ENCODE data around the gene DENND1C. TPM values are rescaled to one million over a fixed set of nuclear protein-coding genes. Genes with fewer than 3 reads are reported as not detected.
A peak's percentile ranks its signal among the peaks of the same experiment; 100 is the strongest.

DENND1C gene, protein sequence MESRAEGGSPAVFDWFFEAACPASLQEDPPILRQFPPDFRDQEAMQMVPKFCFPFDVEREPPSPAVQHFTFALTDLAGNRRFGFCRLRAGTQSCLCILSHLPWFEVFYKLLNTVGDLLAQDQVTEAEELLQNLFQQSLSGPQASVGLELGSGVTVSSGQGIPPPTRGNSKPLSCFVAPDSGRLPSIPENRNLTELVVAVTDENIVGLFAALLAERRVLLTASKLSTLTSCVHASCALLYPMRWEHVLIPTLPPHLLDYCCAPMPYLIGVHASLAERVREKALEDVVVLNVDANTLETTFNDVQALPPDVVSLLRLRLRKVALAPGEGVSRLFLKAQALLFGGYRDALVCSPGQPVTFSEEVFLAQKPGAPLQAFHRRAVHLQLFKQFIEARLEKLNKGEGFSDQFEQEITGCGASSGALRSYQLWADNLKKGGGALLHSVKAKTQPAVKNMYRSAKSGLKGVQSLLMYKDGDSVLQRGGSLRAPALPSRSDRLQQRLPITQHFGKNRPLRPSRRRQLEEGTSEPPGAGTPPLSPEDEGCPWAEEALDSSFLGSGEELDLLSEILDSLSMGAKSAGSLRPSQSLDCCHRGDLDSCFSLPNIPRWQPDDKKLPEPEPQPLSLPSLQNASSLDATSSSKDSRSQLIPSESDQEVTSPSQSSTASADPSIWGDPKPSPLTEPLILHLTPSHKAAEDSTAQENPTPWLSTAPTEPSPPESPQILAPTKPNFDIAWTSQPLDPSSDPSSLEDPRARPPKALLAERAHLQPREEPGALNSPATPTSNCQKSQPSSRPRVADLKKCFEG
- 125 TPM for total RNA-seq
- polyA plus RNA-seq = 10 to 100 TPM; 36.9 to 42.4 (median 41.4) TPM

- Mint-ChIP-seq H3K27me3 (no peaks in the 10 kb centered on the region), H3K9me3 (no peaks in the 10 kb centered on the region), H3K4me3 (peak within 1 kb of the TSS; percentile 95 to 100 (median 98)), H3K36me3 (peaks cover 4% of the 10 kb centered on the region), H3K27ac (peak within 1 kb of the TSS; percentile 92 to 99 (median 99)), H3K4me1 (peaks cover 0 to 44% (median 23%) of the 10 kb centered on the region in 4 donors)
- Histone ChIP-seq H3K9me3 (ENCODE audit: control insufficient read depth in 2 of 2, low read length in 2 of 2) (no peaks in the 10 kb centered on the region), H3K27ac (ENCODE audit: insufficient read depth, low read length, poor library complexity, severe bottlenecking) (peak within 1 kb of the TSS; percentile 84), H3K36me3 (ENCODE audit: control insufficient read depth, insufficient read depth, low read length) (peaks cover 13% of the 10 kb centered on the region), H3K27me3 (ENCODE audit: control insufficient read depth, insufficient read depth, low read length) (no peaks in the 10 kb centered on the region), H3K4me1 (ENCODE audit: control insufficient read depth, insufficient read depth, low read length, poor library complexity, severe bottlenecking) (peaks cover 24% of the 10 kb centered on the region), H3K4me3 (ENCODE audit: low read depth, low read length) (peak within 1 kb of the TSS; percentile 90)
- ATAC-seq (ENCODE audit: low read depth in 2 of 2) (peak; percentile 92 to 94), DNase-seq (peak; percentile 34 to 89 (median 69))
Measured at GRCh38 chr19:6481541-6482342, at the start of gene DENND1C. TSS of gene DENND1C (minus strand) at chr19:6481787. CDS start at chr19:6481695, 92 bp downstream.

DNA sequence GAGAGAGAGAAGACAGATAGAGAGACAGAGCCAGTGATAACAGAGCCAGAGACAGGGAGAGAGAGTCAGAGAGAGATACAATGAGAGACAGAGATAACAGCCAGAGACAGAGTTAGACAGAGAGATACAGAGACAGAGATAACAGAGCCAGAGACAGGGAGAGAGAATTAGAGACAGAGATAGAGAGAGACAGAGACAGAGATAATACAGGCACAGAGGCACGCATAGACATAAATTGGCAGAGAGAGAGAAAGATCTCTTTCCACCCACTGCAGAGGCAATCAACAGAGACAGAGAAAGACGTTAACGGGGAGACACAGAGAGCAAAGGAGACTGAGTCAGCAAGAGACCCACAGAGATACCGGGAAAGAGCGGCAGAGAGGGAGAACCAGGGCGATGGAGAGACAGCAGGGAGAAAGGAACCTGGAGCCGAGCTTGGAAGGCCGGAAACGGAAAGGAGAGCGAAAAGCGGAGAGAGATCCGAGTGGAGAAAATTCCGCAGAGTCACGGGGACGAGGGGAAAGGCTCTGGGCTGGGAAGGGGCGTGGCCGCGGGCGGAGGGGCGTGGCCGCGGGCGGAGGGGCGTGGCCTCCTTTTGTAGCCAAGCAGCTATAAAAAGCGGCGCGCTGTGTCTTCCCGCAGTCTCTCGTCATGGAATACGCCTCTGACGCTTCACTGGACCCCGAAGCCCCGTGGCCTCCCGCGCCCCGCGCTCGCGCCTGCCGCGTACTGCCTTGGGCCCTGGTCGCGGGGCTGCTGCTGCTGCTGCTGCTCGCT, 49.0 kb upstream of the DENND1C start, which contains the start of gene TNFSF9:
TNFSF9 (plus strand) TSS at position 641 of the 777 bp plus-strand sequence; CDS start at position 652, 11 bp downstream.
- Mint-ChIP-seq H3K9me3 (peaks cover 0 to 4% (median 0%) of the 10 kb centered on the region in 7 donors), H3K4me3 (peak within 1 kb of the TSS; percentile 84 to 97 (median 88)), H3K4me1 (peaks cover 12 to 34% (median 22%) of the 10 kb centered on the region in 4 donors), H3K27ac (peak within 1 kb of the TSS; percentile 27 to 81 (median 74)), H3K27me3 (peaks cover 31% of the 10 kb centered on the region), H3K36me3 (peaks cover 1% of the 10 kb centered on the region)
- no peaks in the 10 kb centered on the region for H3K36me3 ChIP-seq (ENCODE audit: control insufficient read depth, insufficient read depth, low read length)
- ATAC-seq (ENCODE audit: low read depth in 2 of 2) = peak; percentile 58 to 63
- H3K27ac ChIP-seq (ENCODE audit: insufficient read depth, low read length, poor library complexity, severe bottlenecking) = no peak within 1 kb of the TSS
- H3K4me1 ChIP-seq (ENCODE audit: control insufficient read depth, insufficient read depth, low read length, poor library complexity, severe bottlenecking) = peaks cover 26% of the 10 kb centered on the region
- peaks cover 9% of the 10 kb centered on the region for H3K27me3 ChIP-seq (ENCODE audit: control insufficient read depth, insufficient read depth, low read length)
- H3K9me3 ChIP-seq (ENCODE audit: control insufficient read depth in 2 of 2, low read length in 2 of 2) = no peaks in the 10 kb centered on the region
- DNase-seq = peak; percentile 62 to 77 (median 67)
- H3K4me3 ChIP-seq (ENCODE audit: low read depth, low read length) = peak within 1 kb of the TSS; percentile 58

- H3K4me3 Mint-ChIP-seq = peak overlapping the region; percentile 84 to 97 (median 87)
- H3K27ac ChIP-seq (ENCODE audit: insufficient read depth, low read length, poor library complexity, severe bottlenecking) = no peak overlapping the region
- H3K4me1 ChIP-seq (ENCODE audit: control insufficient read depth, insufficient read depth, low read length, poor library complexity, severe bottlenecking) = peaks cover 26% of the 10 kb centered on the region
- H3K9me3 Mint-ChIP-seq = peaks cover 0 to 4% (median 0%) of the 10 kb centered on the region in 7 donors
- H3K4me1 Mint-ChIP-seq = peaks cover 12 to 34% (median 19%) of the 10 kb centered on the region in 4 donors
- H3K9me3 ChIP-seq (ENCODE audit: control insufficient read depth in 2 of 2, low read length in 2 of 2) = no peaks in the 10 kb centered on the region
- H3K36me3 Mint-ChIP-seq = no peaks in the 10 kb centered on the region
- no peaks in the 10 kb centered on the region for H3K36me3 ChIP-seq (ENCODE audit: control insufficient read depth, insufficient read depth, low read length)
- peaks cover 9% of the 10 kb centered on the region for H3K27me3 ChIP-seq (ENCODE audit: control insufficient read depth, insufficient read depth, low read length)
- H3K27me3 Mint-ChIP-seq = peaks cover 24% of the 10 kb centered on the region
- no peak for DNase-seq
- H3K4me3 ChIP-seq (ENCODE audit: low read depth, low read length) = peak overlapping the region; percentile 58
- no peak for ATAC-seq (ENCODE audit: low read depth in 2 of 2)
- peak overlapping the region in 2 of 3 donors; percentile 55 to 81 for H3K27ac Mint-ChIP-seq
Measured at GRCh38 chr19:6529937-6530385, 48.4 kb upstream of the DENND1C start.

- H3K36me3 ChIP-seq (ENCODE audit: control insufficient read depth, insufficient read depth, low read length) = no peaks in the 10 kb centered on the region
- no peak overlapping the region for H3K27ac ChIP-seq (ENCODE audit: insufficient read depth, low read length, poor library complexity, severe bottlenecking)
- Mint-ChIP-seq H3K4me3 (peak overlapping the region in 3 of 4 donors; percentile 53 to 97 (median 73)), H3K27me3 (peaks cover 19% of the 10 kb centered on the region), H3K4me1 (peaks cover 12 to 34% (median 19%) of the 10 kb centered on the region in 4 donors), H3K9me3 (peaks cover 0 to 4% (median 0%) of the 10 kb centered on the region in 7 donors), H3K36me3 (no peaks in the 10 kb centered on the region), H3K27ac (peak overlapping the region in 1 of 3 donors; percentile 55)
- H3K9me3 ChIP-seq (ENCODE audit: control insufficient read depth in 2 of 2, low read length in 2 of 2) = no peaks in the 10 kb centered on the region
- H3K4me1 ChIP-seq (ENCODE audit: control insufficient read depth, insufficient read depth, low read length, poor library complexity, severe bottlenecking) = peaks cover 26% of the 10 kb centered on the region
- peaks cover 9% of the 10 kb centered on the region for H3K27me3 ChIP-seq (ENCODE audit: control insufficient read depth, insufficient read depth, low read length)
- DNase-seq (no peak), ATAC-seq (ENCODE audit: low read depth in 2 of 2) (no peak)
- no peak overlapping the region for H3K4me3 ChIP-seq (ENCODE audit: low read depth, low read length)
Measured at GRCh38 chr19:6529351-6529750, 47.8 kb upstream of the DENND1C start.

DNA sequence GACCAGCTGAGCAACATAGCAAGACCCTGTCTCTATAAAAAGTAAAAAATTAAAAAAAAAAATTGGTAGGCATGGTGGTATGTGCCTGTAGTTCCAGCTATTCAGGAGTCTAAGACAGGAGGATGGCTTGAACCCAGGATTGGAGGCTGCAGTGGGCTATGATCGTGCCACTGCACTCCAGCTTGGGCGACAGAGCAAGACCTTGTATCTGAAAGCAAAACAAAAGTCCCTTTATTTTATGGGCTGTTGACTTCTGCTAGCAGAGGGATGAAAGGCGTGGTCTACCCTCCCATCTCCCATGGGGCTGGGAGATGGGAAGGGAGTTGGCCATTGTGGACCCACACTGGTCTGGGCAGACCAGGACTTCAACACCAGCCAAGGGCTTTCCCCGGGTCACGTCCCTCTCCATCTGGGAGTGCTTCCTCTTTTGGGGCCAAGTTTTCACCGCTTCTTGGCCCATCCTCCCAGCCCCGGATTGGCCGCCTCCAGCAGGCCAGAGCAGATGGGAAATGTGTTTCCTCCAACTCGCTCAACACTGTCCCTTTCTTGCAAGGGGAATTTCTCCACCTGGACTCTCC, 47.0 kb upstream of the DENND1C start:
- no peak for DNase-seq
- Histone ChIP-seq H3K27me3 (ENCODE audit: control insufficient read depth, insufficient read depth, low read length) (peaks cover 9% of the 10 kb centered on the region), H3K9me3 (ENCODE audit: control insufficient read depth in 2 of 2, low read length in 2 of 2) (no peaks in the 10 kb centered on the region), H3K4me3 (ENCODE audit: low read depth, low read length) (no peak overlapping the region), H3K36me3 (ENCODE audit: control insufficient read depth, insufficient read depth, low read length) (no peaks in the 10 kb centered on the region), H3K4me1 (ENCODE audit: control insufficient read depth, insufficient read depth, low read length, poor library complexity, severe bottlenecking) (peaks cover 26% of the 10 kb centered on the region), H3K27ac (ENCODE audit: insufficient read depth, low read length, poor library complexity, severe bottlenecking) (no peak overlapping the region)
- no peaks in the 10 kb centered on the region for H3K36me3 Mint-ChIP-seq
- H3K27me3 Mint-ChIP-seq = peaks cover 17% of the 10 kb centered on the region
- no peak for ATAC-seq (ENCODE audit: low read depth in 2 of 2)
- no peak overlapping the region for H3K27ac Mint-ChIP-seq
- H3K9me3 Mint-ChIP-seq = peaks cover 0 to 4% (median 0%) of the 10 kb centered on the region in 7 donors
- H3K4me3 Mint-ChIP-seq = no peak overlapping the region
- peaks cover 12 to 31% (median 19%) of the 10 kb centered on the region in 4 donors for H3K4me1 Mint-ChIP-seq

GRCh38 chr19:6527893-6528543, 46.4 kb upstream of the DENND1C start:
- Mint-ChIP-seq H3K27me3 (peaks cover 17% of the 10 kb centered on the region), H3K36me3 (no peaks in the 10 kb centered on the region), H3K4me3 (no peak overlapping the region), H3K4me1 (peaks cover 12 to 31% (median 19%) of the 10 kb centered on the region in 4 donors), H3K9me3 (peaks cover 0 to 4% (median 0%) of the 10 kb centered on the region in 7 donors), H3K27ac (peak overlapping the region in 2 of 3 donors; percentile 53 to 88)
- no peak for ATAC-seq (ENCODE audit: low read depth in 2 of 2)
- Histone ChIP-seq H3K27me3 (ENCODE audit: control insufficient read depth, insufficient read depth, low read length) (peaks cover 9% of the 10 kb centered on the region), H3K4me1 (ENCODE audit: control insufficient read depth, insufficient read depth, low read length, poor library complexity, severe bottlenecking) (peaks cover 25% of the 10 kb centered on the region), H3K4me3 (ENCODE audit: low read depth, low read length) (no peak overlapping the region), H3K9me3 (ENCODE audit: control insufficient read depth in 2 of 2, low read length in 2 of 2) (no peaks in the 10 kb centered on the region), H3K27ac (ENCODE audit: insufficient read depth, low read length, poor library complexity, severe bottlenecking) (no peak overlapping the region), H3K36me3 (ENCODE audit: control insufficient read depth, insufficient read depth, low read length) (no peaks in the 10 kb centered on the region)
- DNase-seq = no peak

Measured in CD4-positive, CD25-positive, alpha-beta regulatory T cell (primary cell).